ENCODE results near the gene AKAP6.

Gene AKAP6

GRCh38 chr14:32713856-32714255 is 384.8 kb downstream of the AKAP6 start:
- H3K4me3 ChIP-seq (ENCODE audit: low read length): no peak overlapping the region
- TF ChIP-seq CTCF (conservative IDR thresholded peaks at IDR 0.05; ENCODE audit: low read length): no peak
- DNase-seq (ENCODE audit: low read depth): no peak

DNA sequence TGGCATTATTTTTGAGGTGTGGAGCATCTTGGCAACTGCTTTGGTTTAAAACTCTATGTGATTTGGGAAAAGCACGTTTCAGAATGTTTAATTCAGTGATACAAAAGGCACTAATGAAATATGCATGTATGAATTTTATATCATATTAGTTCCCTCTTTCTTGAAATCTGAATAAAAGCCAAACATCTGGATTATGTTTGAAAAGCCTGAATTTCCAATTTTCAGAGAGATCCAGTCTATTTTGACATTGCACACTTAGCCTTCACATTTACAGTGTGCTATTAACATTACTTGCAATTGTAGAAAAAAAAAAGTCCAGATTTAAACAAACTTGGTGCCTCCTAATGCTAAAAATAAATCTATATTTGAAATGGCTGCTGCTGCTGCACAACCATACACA is 390.5 kb downstream of the AKAP6 start:
- DNase-seq (ENCODE audit: low read depth): no peak
- TF ChIP-seq CTCF (conservative IDR thresholded peaks at IDR 0.05; ENCODE audit: low read length): no peak
- no peak overlapping the region for H3K4me3 ChIP-seq (ENCODE audit: low read length)

GRCh38 chr14:32720927-32721326 is 391.8 kb downstream of the AKAP6 start:
- H3K4me3 ChIP-seq (ENCODE audit: low read length): no peak overlapping the region
- no peak for TF ChIP-seq CTCF (conservative IDR thresholded peaks at IDR 0.05; ENCODE audit: low read length)
- peak; percentile 52 for DNase-seq (ENCODE audit: low read depth)

- no peak overlapping the region for H3K4me3 ChIP-seq (ENCODE audit: low read length)
- TF ChIP-seq CTCF (conservative IDR thresholded peaks at IDR 0.05; ENCODE audit: low read length): no peak
- DNase-seq (ENCODE audit: low read depth): no peak
Measured at GRCh38 chr14:32722631-32723183, 393.6 kb downstream of the AKAP6 start.

GRCh38 chr14:32724867-32725471 is 395.9 kb downstream of the AKAP6 start:
- no peak for TF ChIP-seq CTCF (conservative IDR thresholded peaks at IDR 0.05; ENCODE audit: low read length)
- H3K4me3 ChIP-seq (ENCODE audit: low read length): peak overlapping the region; percentile 44
- DNase-seq (ENCODE audit: low read depth): peak; percentile 92

- DNase-seq (ENCODE audit: low read depth): no peak
- TF ChIP-seq CTCF (conservative IDR thresholded peaks at IDR 0.05; ENCODE audit: low read length): no peak
- H3K4me3 ChIP-seq (ENCODE audit: low read length): no peak overlapping the region
Measured at GRCh38 chr14:32726516-32726915, 397.4 kb downstream of the AKAP6 start.

- no peak for DNase-seq (ENCODE audit: low read depth)
- H3K4me3 ChIP-seq (ENCODE audit: low read length): no peak overlapping the region
- no peak for TF ChIP-seq CTCF (conservative IDR thresholded peaks at IDR 0.05; ENCODE audit: low read length)
Measured at GRCh38 chr14:32727832-32728231, 398.7 kb downstream of the AKAP6 start.
